Lower leg skin (tissue), 3 donors: ENCODE measurements around the gene ELL.

Experiments
- CTCF ChIP-seq, 3 donors: fragments of 450-650 bp; IDR thresholded peaks; one replicate each; pipeline ENCODE4 v1.5.1; 2016; ENCODE audit warnings: antibody characterized with exemption in 3 of 3, mild to moderate bottlenecking in 3 of 3, moderate library complexity in 2 of 3
- POLR2A ChIP-seq, 2 donors: fragments of 450-650 bp; IDR thresholded peaks; one replicate each; pipeline ENCODE4 v1.6.1; 2016 to 2017; ENCODE audit warnings: antibody characterized with exemption in 2 of 2, mild to moderate bottlenecking in 1 of 2, moderate library complexity in 1 of 2

- TF ChIP-seq CTCF (IDR thresholded peaks at IDR 0.05) (no peak), POLR2A (IDR thresholded peaks at IDR 0.05) (no peak)
These were observed 22.7 kb downstream of the ELL start for GRCh38 chr19:18499055-18499775.
